ENCODE data around the gene OTULINL. TPM values are rescaled to one million over a fixed set of nuclear protein-coding genes. Genes with fewer than 3 reads are reported as not detected.
A peak's percentile ranks its signal among the peaks of the same experiment; 100 is the strongest.

The OTULINL gene
- total RNA-seq, 1 donor from 2014 or later: 3.4 TPM

DNA sequence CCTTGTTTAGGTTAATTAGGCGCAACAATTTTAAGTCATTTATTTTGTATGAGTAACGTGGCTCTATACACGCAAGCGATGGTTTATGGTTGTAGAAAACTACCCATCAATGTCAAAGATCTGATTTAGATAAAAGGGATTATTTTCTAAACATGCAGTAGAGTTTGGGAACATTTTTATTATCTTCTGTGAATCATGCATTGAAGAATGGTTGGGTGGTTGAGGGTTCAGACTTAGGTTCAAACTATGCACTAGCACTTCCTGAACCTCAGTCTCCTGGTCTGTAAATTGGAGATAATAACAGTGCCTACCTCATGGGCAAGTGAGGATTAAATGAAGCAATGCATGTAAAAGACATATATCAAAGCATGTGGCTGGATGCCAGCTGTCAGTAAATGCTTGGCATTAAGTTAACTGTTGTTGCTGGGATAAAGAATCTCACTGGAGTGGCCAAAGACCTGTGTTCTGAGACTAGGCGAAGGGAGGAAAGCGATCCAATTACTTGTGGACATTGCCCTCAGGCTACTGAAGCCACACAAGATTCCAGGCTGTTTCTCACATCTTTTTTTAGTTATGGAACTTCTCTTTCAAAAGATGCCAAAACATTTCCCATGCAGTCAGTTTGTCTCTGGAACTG is 1.1 kb upstream of the OTULINL start:
- Mint-ChIP-seq H3K9me3 (no peaks in the 10 kb centered on the region), H3K4me1 (peaks cover 9% of the 10 kb centered on the region), H3K27me3 (ENCODE audit: low read depth) (peaks cover 65% of the 10 kb centered on the region), H3K36me3 (ENCODE audit: low read depth) (no peaks in the 10 kb centered on the region), H3K4me3 (peak overlapping the region; percentile 72), H3K27ac (ENCODE audit: unreplicated experiment) (no peak overlapping the region)
- DNase-seq (ENCODE audit: low read depth, low spot score): no peak
- TF ChIP-seq CTCF (conservative IDR thresholded peaks at IDR 0.05): no peak

- TF ChIP-seq CTCF (conservative IDR thresholded peaks at IDR 0.05): peak; percentile 52
- Mint-ChIP-seq H3K27ac (ENCODE audit: unreplicated experiment) (no peak overlapping the region), H3K4me3 (peak overlapping the region; percentile 80), H3K36me3 (ENCODE audit: low read depth) (no peaks in the 10 kb centered on the region), H3K9me3 (no peaks in the 10 kb centered on the region), H3K27me3 (ENCODE audit: low read depth) (peaks cover 79% of the 10 kb centered on the region), H3K4me1 (peaks cover 9% of the 10 kb centered on the region)
- DNase-seq (ENCODE audit: low read depth, low spot score): peak; percentile 38
These were observed 552 bp downstream of the OTULINL start for GRCh38 chr5:14581891-14582796.

DNA sequence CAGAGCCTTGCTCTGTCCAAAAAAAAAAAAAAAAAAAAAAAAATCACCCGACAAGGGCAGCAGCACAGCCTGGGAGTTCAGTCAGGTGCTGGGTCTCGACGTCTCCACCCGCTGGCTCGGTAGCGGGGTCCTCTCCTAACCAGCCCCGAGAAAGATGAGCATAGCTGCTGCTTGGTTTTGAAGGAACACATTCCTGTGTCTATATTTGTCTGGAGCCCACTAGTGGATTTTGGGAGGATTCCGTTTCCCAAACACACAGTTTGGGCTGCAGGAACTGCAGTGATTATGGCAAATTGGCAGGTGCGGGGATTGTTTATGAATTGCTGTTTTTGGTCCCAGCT is 1.2 kb downstream of the OTULINL start:
- peaks cover 82% of the 10 kb centered on the region for H3K27me3 Mint-ChIP-seq (ENCODE audit: low read depth)
- H3K36me3 Mint-ChIP-seq (ENCODE audit: low read depth): no peaks in the 10 kb centered on the region
- H3K9me3 Mint-ChIP-seq: no peaks in the 10 kb centered on the region
- no peak for TF ChIP-seq CTCF (conservative IDR thresholded peaks at IDR 0.05)
- peaks cover 9% of the 10 kb centered on the region for H3K4me1 Mint-ChIP-seq
- H3K27ac Mint-ChIP-seq (ENCODE audit: unreplicated experiment): no peak overlapping the region
- H3K4me3 Mint-ChIP-seq: peak overlapping the region; percentile 80
- DNase-seq (ENCODE audit: low read depth, low spot score): no peak

DNA sequence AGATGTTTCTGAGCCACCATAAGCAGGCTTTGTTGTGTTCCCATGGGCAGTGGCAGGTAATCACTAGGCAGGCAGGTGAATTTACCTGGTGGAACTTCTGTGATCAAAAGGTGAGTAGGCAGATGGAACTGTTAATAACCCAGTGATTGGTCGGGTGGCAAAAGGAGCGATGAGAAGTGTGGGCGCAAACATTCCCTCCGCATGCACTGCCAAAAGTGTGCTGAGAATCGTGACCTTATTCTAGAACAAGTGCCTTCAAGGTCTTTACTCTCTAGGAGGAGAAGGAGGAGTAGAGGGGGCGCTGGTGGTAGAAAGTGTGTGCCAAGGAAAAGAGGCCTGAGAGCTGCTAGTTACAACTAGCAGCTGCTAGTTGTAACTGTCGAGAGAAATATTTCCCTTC is 3.3 kb downstream of the OTULINL start:
- Mint-ChIP-seq H3K4me1 (peaks cover 9% of the 10 kb centered on the region), H3K27ac (ENCODE audit: unreplicated experiment) (no peak overlapping the region), H3K27me3 (ENCODE audit: low read depth) (peaks cover 66% of the 10 kb centered on the region), H3K36me3 (ENCODE audit: low read depth) (no peaks in the 10 kb centered on the region), H3K4me3 (no peak overlapping the region), H3K9me3 (no peaks in the 10 kb centered on the region)
- no peak for TF ChIP-seq CTCF (conservative IDR thresholded peaks at IDR 0.05)
- no peak for DNase-seq (ENCODE audit: low read depth, low spot score)

DNA sequence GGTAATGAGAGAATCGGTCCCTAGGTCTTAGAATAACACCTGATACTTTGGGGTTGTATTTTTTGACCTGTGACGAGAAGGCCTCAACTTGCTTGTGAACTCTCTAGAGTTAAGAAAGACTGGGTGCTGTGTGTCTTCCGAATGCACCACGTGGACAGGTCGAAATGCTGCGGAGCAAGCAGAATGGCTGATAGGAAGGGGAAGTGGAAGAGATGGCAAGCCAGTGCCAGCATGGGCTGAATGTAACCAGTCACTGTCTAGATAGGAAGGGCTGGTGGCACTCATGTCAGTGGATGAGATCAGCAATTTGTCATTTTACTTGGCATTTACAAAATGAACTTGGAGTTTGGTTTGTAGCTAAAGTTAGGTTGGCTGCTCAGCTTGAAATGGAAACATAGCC is 5.6 kb downstream of the OTULINL start:
- peaks cover 49% of the 10 kb centered on the region for H3K27me3 Mint-ChIP-seq (ENCODE audit: low read depth)
- no peak for TF ChIP-seq CTCF (conservative IDR thresholded peaks at IDR 0.05)
- H3K4me1 Mint-ChIP-seq: no peaks in the 10 kb centered on the region
- no peaks in the 10 kb centered on the region for H3K36me3 Mint-ChIP-seq (ENCODE audit: low read depth)
- no peak overlapping the region for H3K4me3 Mint-ChIP-seq
- DNase-seq (ENCODE audit: low read depth, low spot score): no peak
- H3K27ac Mint-ChIP-seq (ENCODE audit: unreplicated experiment): no peak overlapping the region
- H3K9me3 Mint-ChIP-seq: no peaks in the 10 kb centered on the region
